Neural progenitor cell (in vitro differentiated cells): ENCODE measurements around the gene RAC2.

Experiments used
- CTCF ChIP-seq: fragments of 200-600 bp; sonication (generic); IDR thresholded peaks from 2 replicates; pipeline ENCODE4 v1.5.1; 2017; ENCODE audit warnings: antibody characterized with exemption, mild to moderate bottlenecking
- EZH2 ChIP-seq: fragments of 200-600 bp; sonication (generic); IDR thresholded peaks from 2 replicates; pipeline ENCODE4 v1.6.1; 2017; ENCODE audit warnings: antibody characterized with exemption, mild to moderate bottlenecking, moderate library complexity

- no peak for TF ChIP-seq CTCF
- no peak for TF ChIP-seq EZH2
Observed at GRCh38 chr22:37226514-37226913, 17.6 kb downstream of the RAC2 start.
